HG03575 (cell line): ENCODE measurements around the gene GAN.

Experiments used
- ATAC-seq: cut with Tn5 transposase; IDR thresholded peaks from one replicate; pipeline ENCODE4 v1.9.1; 2021; ENCODE audit not compliant: unreplicated experiment, insufficient number of reproducible peaks, low FRiP score; ENCODE audit errors: extremely low read depth

GAN gene

GRCh38 chr16:81293909-81294802 lies 20.6 kb upstream of the GAN start:
- no peak for ATAC-seq

- no peak for ATAC-seq
Measured at GRCh38 chr16:81296631-81297030, 18.1 kb upstream of the GAN start.

- ATAC-seq, result no peak
Measured at GRCh38 chr16:81307770-81308169, 7.0 kb upstream of the GAN start.

GRCh38 chr16:81310045-81310644 lies 4.6 kb upstream of the GAN start:
- ATAC-seq, result no peak

- no peak for ATAC-seq
Measured at GRCh38 chr16:81311762-81312161, 3.0 kb upstream of the GAN start.

- no peak for ATAC-seq
Measured at GRCh38 chr16:81313701-81314602, 810 bp upstream of the GAN start.

GRCh38 chr16:81315271-81316175 lies 761 bp downstream of the GAN start:
- ATAC-seq, result no peak

GRCh38 chr16:81316176-81316496 lies 1.4 kb downstream of the GAN start:
- no peak for ATAC-seq

- ATAC-seq, result no peak
Measured at GRCh38 chr16:81318711-81319110, 3.9 kb downstream of the GAN start.

GRCh38 chr16:81319221-81319912 lies 4.6 kb downstream of the GAN start:
- ATAC-seq, result no peak

GRCh38 chr16:81321039-81321438 lies 6.3 kb downstream of the GAN start:
- ATAC-seq, result no peak

GRCh38 chr16:81321536-81321935 lies 6.8 kb downstream of the GAN start:
- no peak for ATAC-seq

GRCh38 chr16:81324808-81325207 lies 10.0 kb downstream of the GAN start:
- no peak for ATAC-seq

GRCh38 chr16:81327011-81327410 lies 12.2 kb downstream of the GAN start:
- no peak for ATAC-seq

- no peak for ATAC-seq
Measured at GRCh38 chr16:81327447-81328196, 12.9 kb downstream of the GAN start.

- no peak for ATAC-seq
Measured at GRCh38 chr16:81329947-81330346, 15.2 kb downstream of the GAN start.

GRCh38 chr16:81333356-81333755 lies 18.6 kb downstream of the GAN start:
- ATAC-seq, result no peak

GRCh38 chr16:81335669-81336068 lies 20.9 kb downstream of the GAN start:
- no peak for ATAC-seq
